Inferior parietal cortex (tissue), 1 donor: ENCODE measurements around the gene ZNF160.
"Not testable (repeated sequence)": the region's sequence is repeated elsewhere in the genome, so short reads cannot be mapped to it uniquely, and the experiment has no call there.

Experiments
- DNase-seq: peaks from one replicate; pipeline ENCODE4 v3.0.0-alpha.2; 2016; ENCODE audit errors: extremely low spot score

ZNF160 gene

DNA sequence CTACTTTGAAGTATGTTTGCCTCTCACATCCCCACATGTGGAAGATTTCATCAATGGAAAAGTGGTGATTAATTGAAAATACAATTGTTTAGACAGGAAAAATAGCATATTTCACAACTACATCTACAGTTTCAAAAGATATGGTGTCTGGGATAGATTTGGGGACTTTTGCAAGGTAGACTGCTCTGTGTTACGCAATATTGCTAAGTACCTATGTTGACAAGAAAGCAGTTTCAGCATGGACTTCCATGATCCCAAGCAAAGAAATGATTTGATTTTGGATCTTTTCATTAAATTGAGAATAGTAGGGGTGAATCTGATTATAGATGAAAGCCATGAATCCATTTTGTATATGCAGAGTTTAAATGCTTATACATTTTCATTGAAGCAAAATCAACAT is 10.5 kb downstream of the ZNF160 start:
- DNase-seq: no peak

DNA sequence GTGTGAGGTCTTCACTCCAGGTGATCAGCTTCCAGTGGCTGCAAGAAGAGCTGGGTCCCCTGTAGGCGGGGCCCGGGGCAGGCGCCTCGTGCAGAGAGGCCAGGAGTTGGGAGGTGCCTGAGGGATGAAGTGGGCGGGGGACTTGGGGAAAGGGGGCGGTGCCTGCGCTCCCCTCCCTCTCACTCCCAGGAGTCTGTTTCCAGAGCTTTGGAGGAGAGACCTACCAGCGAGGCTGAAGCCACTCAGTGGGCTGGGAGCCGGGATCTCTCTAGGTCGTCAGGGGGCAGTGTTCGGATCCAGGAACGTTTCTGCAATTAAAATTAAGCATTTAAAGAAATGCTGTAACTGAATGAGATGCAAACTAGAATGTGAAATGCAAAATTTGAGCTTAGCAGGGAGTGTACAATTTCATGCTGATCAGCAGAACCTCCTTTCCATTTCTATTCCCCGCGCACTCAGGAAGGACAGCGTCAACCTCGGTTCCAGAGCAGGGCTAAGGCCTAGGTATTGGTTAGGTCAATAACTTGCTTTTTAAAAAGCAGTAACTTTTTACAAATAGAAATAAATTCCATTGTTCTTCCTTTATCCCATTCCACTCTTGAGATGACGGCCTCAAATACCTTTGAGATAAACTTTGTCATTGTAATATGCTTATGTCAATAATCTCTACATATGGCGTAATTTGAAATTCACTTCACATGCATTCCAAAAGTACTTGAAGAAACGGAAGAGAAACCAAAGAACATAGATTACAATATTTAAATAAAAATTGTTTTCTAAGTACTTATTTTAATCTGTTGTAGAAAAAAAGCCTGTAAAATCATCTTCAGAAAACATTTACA is 11.6 kb downstream of the ZNF160 start:
- no peak for DNase-seq

- DNase-seq: no peak
Measured at GRCh38 chr19:53088091-53088490, 15.1 kb downstream of the ZNF160 start.

- DNase-seq: no peak
Measured at GRCh38 chr19:53086949-53087348, 16.3 kb downstream of the ZNF160 start.

- DNase-seq: no peak
Measured at GRCh38 chr19:53085496-53085895, 17.7 kb downstream of the ZNF160 start.

DNA sequence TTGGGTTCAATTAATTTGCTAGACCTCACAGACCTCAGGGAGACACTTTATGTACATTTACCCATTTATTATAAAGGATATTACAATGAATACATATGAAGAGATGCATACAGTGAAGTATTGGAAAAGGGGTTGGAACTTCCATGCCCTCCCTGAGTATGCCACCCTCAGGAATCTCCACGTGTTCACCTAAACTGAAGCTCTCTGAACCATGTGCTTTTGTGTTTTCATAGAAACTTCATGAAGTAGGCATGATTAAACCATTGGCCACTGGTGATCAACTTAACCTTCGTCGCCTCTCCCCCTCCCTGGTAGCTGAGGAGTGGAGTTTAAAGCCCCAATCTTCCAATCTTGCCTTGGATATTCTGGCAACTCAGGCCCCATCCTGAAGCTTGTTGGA is 20.3 kb downstream of the ZNF160 start:
- DNase-seq: no peak

DNA sequence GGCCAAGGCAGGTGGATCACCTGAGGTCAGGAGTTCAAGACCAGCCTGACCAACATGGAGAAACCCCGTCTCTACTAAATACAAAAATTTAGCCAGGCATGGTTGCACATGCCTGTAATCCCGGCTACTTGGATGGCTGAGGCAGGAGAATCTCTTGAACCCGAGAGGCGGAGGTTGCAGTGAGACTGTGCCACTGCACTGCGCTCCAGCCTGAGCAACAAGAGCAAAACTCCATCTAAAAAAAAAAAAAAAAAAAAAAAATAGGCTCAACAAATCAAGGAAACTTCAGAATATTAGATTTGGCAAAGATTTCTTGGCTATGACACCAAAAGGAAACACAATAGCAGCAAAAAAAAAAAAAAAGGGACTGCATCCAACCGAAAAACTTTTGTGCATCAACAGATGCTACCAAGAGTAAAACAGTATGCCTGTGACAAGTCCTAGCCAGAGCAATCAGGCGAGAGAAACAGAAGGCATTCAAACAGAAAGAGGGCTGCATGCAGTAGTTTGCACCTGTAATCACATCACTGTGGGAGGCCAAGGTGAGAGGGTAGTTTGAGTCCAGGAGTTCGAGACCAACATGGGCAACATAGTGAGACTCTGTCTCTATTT is 23.8 kb downstream of the ZNF160 start:
- DNase-seq: no peak

GRCh38 chr19:53078668-53079067 is 24.6 kb downstream of the ZNF160 start:
- no peak for DNase-seq

- DNase-seq: peak; percentile 77
Measured at GRCh38 chr19:53076984-53077383, 26.2 kb downstream of the ZNF160 start.

DNA sequence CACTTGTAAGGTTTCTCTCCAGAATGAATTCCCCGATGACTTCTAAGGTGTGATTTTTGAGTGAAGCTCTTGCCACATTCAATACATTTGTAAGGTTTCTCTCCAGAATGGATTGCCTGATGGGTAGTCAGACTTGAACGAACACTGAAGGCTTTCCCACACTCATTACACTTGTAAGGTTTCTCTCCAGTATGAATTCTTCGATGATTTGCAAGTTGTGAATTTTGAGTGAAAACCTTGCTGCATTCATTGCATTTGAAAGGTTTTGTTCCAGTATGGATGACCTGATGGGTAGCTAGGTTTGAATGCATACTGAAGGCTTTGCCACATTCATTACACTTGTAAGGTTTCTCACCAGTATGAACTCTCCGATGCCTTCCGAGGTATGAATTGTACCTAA is 34.4 kb downstream of the ZNF160 start:
- DNase-seq: no peak

GRCh38 chr19:53068199-53068598 is 35.0 kb downstream of the ZNF160 start:
- DNase-seq: no peak

- DNase-seq: no peak
Measured at GRCh38 chr19:53057904-53058580, 45.2 kb downstream of the ZNF160 start.

DNA sequence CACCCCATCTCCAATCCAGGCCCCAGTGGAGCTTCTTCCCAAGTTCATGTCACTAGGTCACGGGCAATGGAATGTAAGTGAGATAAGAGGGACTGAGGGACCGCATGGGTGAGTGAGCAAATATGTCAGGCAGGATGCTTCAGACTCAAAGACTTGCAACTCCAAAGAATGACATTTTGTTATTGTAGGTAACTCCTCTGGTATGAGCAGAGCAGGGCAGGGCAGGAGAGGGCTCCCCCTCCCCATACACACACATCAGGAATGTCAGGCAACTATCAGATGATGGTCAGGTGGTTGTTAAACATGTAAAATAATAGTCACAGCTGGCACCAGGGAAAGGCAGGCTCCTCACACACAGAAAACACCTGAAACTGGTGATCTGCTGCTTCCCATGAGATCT is 48.1 kb downstream of the ZNF160 start:
- no peak for DNase-seq

DNA sequence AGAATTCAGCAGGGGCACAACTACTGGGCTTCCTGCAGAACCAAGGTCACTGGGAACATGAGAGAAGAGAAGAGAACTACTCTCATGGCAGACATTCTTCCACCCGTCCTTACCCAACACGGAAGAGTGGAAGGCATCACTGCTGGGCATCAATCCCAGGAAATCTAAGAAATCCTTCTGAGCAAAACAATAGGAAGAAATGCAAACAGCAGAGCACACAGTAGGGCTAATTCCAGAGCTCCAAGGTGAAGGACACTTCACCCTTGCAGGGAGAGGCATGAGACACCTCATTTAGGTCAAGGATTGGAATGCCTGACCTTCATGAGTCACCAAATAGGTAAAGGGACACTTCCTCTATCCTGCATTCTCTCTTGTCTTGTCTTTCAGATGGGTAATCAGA is 55.8 kb downstream of the ZNF160 start:
- DNase-seq: no peak

GRCh38 chr19:53045536-53045935 is 57.7 kb downstream of the ZNF160 start:
- DNase-seq: no peak

DNA sequence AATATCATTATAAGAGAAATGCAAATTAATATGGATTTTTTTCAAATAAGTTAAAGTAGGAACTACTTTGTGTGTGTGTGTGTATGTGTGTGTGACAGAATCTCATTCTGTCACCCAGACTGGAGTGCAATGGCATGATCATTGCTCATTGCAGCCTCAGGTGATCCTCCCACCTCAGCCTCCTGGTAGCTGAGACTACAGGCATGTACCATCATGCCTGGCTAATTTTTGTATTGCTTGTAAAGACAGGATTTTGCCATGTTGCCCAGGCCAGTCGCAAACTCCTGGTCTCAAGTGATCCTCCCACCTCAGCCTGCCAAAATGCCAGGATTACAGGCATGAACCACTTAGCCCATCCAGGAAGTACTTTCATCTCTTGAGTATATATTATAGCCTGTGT is 61.9 kb downstream of the ZNF160 start:
- no peak for DNase-seq

- DNase-seq: peak; percentile 27
Measured at GRCh38 chr19:53037101-53038097, 65.8 kb downstream of the ZNF160 start.

DNA sequence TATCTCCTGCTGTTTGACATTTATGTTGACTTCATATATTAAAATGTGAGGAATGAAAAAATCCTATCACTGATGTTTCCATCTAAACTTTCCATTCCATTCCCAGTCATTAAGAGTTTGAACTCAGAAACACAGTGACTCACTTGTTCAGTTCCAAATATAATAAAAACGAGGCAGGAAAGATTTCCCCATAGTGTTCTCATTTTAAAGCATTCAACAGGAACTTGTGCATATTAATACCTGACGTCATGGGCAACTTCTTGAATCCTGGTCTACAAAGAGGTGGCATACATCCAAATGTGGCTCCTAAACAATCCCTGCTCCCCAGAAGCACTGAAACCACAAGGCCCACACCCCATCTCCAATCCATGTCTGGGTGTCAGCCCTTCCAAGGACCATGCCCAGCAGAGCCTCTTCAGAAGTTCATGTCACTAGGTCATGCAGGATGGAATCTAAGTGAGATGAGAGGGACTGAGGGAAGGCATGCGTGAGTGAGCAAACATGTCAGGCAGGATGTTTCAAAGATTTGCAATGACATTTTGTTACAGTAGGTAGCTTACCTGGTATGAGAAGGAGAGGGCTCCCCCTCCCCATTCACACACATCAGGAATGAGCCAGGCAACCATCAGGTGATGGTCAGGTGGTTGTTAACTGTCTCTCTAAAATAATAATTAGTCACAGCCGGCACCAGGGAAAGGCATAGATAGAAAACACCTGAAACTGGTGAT is 68.1 kb downstream of the ZNF160 start:
- no peak for DNase-seq

DNA sequence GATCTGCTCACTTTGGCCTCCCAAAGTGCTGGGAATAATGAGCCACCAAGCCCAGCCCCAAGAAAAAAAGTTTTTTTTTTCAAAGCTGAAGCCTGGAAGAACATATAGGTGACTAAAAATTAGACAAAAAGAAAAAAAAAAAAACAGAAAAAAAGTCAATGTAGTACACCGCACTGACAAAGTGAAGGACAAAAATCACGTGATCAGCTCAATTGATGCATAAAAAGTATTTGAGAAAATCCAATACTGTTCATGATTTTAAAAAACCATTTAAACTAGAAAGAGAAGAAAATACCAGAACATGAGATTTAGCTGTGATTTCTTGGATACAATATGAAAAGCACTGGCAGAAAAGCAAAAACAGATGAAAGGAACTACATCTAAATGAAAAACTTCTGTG is 69.2 kb downstream of the ZNF160 start:
- no peak for DNase-seq

DNA sequence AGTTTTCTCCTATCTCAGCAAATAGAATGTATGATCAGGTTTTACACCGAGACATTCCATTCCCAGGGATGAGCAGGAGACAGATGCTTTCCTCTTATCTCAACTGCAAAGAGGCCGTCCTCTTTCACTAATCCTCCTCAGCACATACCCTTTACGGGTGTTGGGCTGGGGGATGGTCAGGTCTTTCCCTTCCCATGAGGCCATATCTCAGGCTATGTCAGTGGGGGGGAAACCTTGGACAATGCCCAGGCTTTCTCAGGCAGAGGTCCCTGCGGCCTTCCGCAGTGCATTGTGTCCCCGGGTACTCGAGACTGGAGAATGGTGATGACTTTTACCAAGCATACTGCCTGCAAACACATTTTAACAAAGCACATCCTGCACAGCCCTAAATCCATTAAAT is 74.9 kb downstream of the ZNF160 start:
- not testable (repeated sequence) for DNase-seq

DNA sequence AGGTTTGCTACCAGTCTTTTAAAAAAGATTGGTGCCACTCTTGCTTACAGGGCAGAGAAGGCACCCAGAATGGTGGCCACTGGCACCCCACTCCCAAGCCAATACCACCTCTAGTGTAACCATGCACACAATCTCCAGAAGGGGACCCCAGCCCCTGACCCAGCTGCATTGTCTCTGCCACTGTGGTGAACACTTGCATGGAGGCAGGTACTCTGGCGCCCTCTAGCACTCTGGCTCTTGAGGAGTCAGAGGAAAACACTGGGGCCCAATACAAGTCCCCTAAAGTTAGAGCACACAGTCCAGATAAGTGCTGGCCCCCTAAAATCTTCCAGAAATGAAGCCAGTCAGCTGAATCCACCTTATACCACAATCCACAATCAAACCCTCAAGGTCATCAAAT is 83.5 kb downstream of the ZNF160 start:
- no peak for DNase-seq
